IMR-90 (cell line): ENCODE measurements around the gene RPS15A. TPM values are rescaled to one million over a fixed set of nuclear protein-coding genes. Genes with fewer than 3 reads are reported as not detected.
"Not testable (repeated sequence)": the region's sequence is repeated elsewhere in the genome, so short reads cannot be mapped to it uniquely, and the experiment has no call there.

ENCODE experiments used
- ATAC-seq: fragments of 200-7000 bp; cut with Tn5 transposase; 2 replicates; pipeline ENCODE4 v1.9.1; 2020; ENCODE audit warnings: low read depth, mild to moderate bottlenecking, moderate library complexity
- BruUV-seq: library from RNA; stranded (reverse); fragments of 400-500 nt; replicated peaks from 2 replicates; lab custom pipeline; 2021; lab: Mats Ljungman, UMichigan
- CTCF ChIA-PET: fragments of 300-600 bp; formaldehyde crosslinking; extraction: SDS; loops from one replicate; lab custom pipeline; 2021; ENCODE audit warnings: antibody characterized with exemption; lab: Yijun Ruan, JAX
- POLR2A ChIA-PET: fragments of 300-600 bp; sonication (Branson Sonifier 250); formaldehyde crosslinking; loops from one replicate; lab custom pipeline; 2022; ENCODE audit warnings: antibody characterized with exemption; ENCODE audit not compliant: unreplicated experiment; lab: Charles Lee
- DNase-seq: peaks from one replicate; pipeline ENCODE4 v3.0.0; 2013
- H2AFZ ChIP-seq: replicated peaks from 2 replicates; pipeline ENCODE3; 2013; ENCODE audit warnings: low read length, mild to moderate bottlenecking; ENCODE audit not compliant: poor library complexity
- H2AK5ac ChIP-seq: 2 replicates; pipeline ENCODE4 v1.6.1; 2013; ENCODE audit warnings: low read depth, low read length, inconsistent platforms
- H2AK9ac ChIP-seq: replicated peaks from 2 replicates; pipeline ENCODE3; 2013; ENCODE audit warnings: mild to moderate bottlenecking, low read depth, low read length, moderate library complexity; ENCODE audit not compliant: poor library complexity
- H2BK120ac ChIP-seq: 2 replicates; pipeline ENCODE4 v1.6.1; 2013; ENCODE audit warnings: low read depth, low read length, inconsistent platforms
- H2BK15ac ChIP-seq: 3 replicates; pipeline ENCODE4 v1.6.1; 2013; ENCODE audit warnings: low read depth, low read length, inconsistent platforms
- H2BK20ac ChIP-seq: 2 replicates; pipeline ENCODE4 v1.6.1; 2013; ENCODE audit warnings: low read depth, mild to moderate bottlenecking, inconsistent platforms, low read length, moderate library complexity
- H2BK5ac ChIP-seq: 2 replicates; pipeline ENCODE4 v1.6.1; 2013; ENCODE audit warnings: mild to moderate bottlenecking, low read depth, low read length, inconsistent platforms; ENCODE audit not compliant: poor library complexity, severe bottlenecking
- H3K14ac ChIP-seq: replicated peaks from 2 replicates; pipeline ENCODE4 v1.6.1; 2013; ENCODE audit warnings: low read depth, low read length, inconsistent platforms
- H3K18ac ChIP-seq: 2 replicates; pipeline ENCODE4 v1.6.1; 2013; ENCODE audit warnings: low read depth, low read length, control low read depth
- H3K23ac ChIP-seq: 2 replicates; pipeline ENCODE4 v1.6.1; 2013; ENCODE audit warnings: low read depth, low read length, inconsistent platforms
- H3K27ac ChIP-seq: 2 replicates; pipeline ENCODE4 v1.5.1; 2013; ENCODE audit warnings: mild to moderate bottlenecking, control low read depth, low read length; ENCODE audit not compliant: insufficient read depth
- H3K27me3 ChIP-seq: 2 replicates; pipeline ENCODE4 v1.6.1; 2013; ENCODE audit warnings: low read length; ENCODE audit not compliant: control insufficient read depth, insufficient read depth
- H3K36me3 ChIP-seq: 2 replicates; pipeline ENCODE4 v1.6.1; 2013; ENCODE audit warnings: low read length, mixed read lengths; ENCODE audit not compliant: control insufficient read depth, insufficient read depth
- H3K4ac ChIP-seq: 2 replicates; pipeline ENCODE4 v1.6.1; 2013; ENCODE audit warnings: low read depth, low read length, inconsistent platforms
- H3K4me1 ChIP-seq: 2 replicates; pipeline ENCODE4 v1.6.1; 2013; ENCODE audit warnings: low read length, mixed read lengths; ENCODE audit not compliant: control insufficient read depth, insufficient read depth
- H3K4me2 ChIP-seq: 2 replicates; pipeline ENCODE4 v1.6.1; 2013; ENCODE audit warnings: low read depth, mild to moderate bottlenecking, control low read depth, low read length, moderate library complexity
- H3K4me3 ChIP-seq: 2 replicates; pipeline ENCODE4 v1.5.1; 2013; ENCODE audit warnings: low read depth, mild to moderate bottlenecking, control low read depth, low read length, moderate library complexity; ENCODE audit not compliant: insufficient read depth
- H3K56ac ChIP-seq: 2 replicates; pipeline ENCODE4 v1.6.1; 2013; ENCODE audit warnings: low read length, inconsistent platforms; ENCODE audit not compliant: insufficient read depth; ENCODE audit errors: extremely low read depth
- H3K79me1 ChIP-seq, 2 experiments: 2 replicates each; pipeline ENCODE4 v1.6.1; 2013; ENCODE audit warnings: low read length in 2 of 2, inconsistent platforms in 1 of 2, low read depth in 1 of 2
- H3K9ac ChIP-seq: 2 replicates; pipeline ENCODE4 v1.6.1; 2013; ENCODE audit warnings: low read depth, low read length, control low read depth
- H3K9me1 ChIP-seq: 2 replicates; pipeline ENCODE4 v1.6.1; 2013; ENCODE audit warnings: low read length, inconsistent platforms; ENCODE audit not compliant: insufficient read depth
- H3K9me3 ChIP-seq: 2 replicates; pipeline ENCODE4 v1.6.1; 2013; ENCODE audit warnings: low read length; ENCODE audit not compliant: control insufficient read depth, insufficient read depth
- H4K20me1 ChIP-seq: 2 replicates; pipeline ENCODE4 v1.6.1; 2013; ENCODE audit warnings: low read length, inconsistent platforms; ENCODE audit not compliant: insufficient read depth
- H4K5ac ChIP-seq: 2 replicates; pipeline ENCODE4 v1.6.1; 2013; ENCODE audit warnings: mild to moderate bottlenecking, low read depth, low read length, control low read depth
- H4K8ac ChIP-seq, 2 experiments: 2 replicates each; pipeline ENCODE4 v1.6.1; 2013; ENCODE audit warnings: low read depth in 2 of 2, low read length in 2 of 2, control low read depth in 1 of 2, inconsistent platforms in 1 of 2
- H4K91ac ChIP-seq: 2 replicates; pipeline ENCODE4 v1.6.1; 2013; ENCODE audit warnings: low read depth, low read length, inconsistent platforms; ENCODE audit not compliant: insufficient read depth
- CEBPB ChIP-seq: IDR thresholded peaks from 2 replicates; pipeline ENCODE4 v1.6.1; 2012; ENCODE audit warnings: low read depth, low read length, improper control_type of control experiment
- WGBS, 2 experiments: methylation state at CpG; one replicate each; pipeline versions ENCODE4 v1.1.5 to v1.1.7; 2013; ENCODE audit warnings: missing lambda C conversion rate in 2 of 2; ENCODE audit not compliant: insufficient read length in 1 of 2; ENCODE audit errors: extremely low coverage in 2 of 2; 5-methylcytosine and 5-hydroxymethylcytosine counted together
- dilution Hi-C: fragments of 300-500 bp; cut with HindIII; formaldehyde crosslinking; loops from one replicate; pipeline ENCODE4 v1.14.3; 2018; ENCODE audit warnings: low sequenced_read_pairs; ENCODE audit not compliant: unreplicated experiment
- in situ Hi-C: fragments of 300-500 bp; cut with MboI; formaldehyde crosslinking; loops from 3 replicates; pipeline ENCODE4 v1.14.3; 2019; ENCODE audit warnings: low sequenced_read_pairs, inconsistent platforms, mixed read lengths
- intact Hi-C: fragments of 100-400 bp; cut with micrococcal nuclease; formaldehyde crosslinking; loops from 2 replicates; pipeline ENCODE4 v1.10.0; 2022
- polyA plus RNA-seq, 3 experiments: library from polyadenylated mRNA; depleted of rRNA; stranded (reverse); fragments of >200 nt; gene quantifications; 2 replicates each; pipeline ENCODE4 v1.2.3, GENCODE V29; 2012; ENCODE audit warnings: low replicate concordance in 1 of 3
- total RNA-seq: library from RNA; depleted of rRNA; stranded (reverse); fragments of >200 nt; gene quantifications from 2 replicates; pipeline ENCODE4 v1.2.3, GENCODE V29; 2012

RPS15A gene
- total and polyA plus RNA-seq, 2 of the 4 experiments (the other 2 are of a cell fraction) = 4,588 to 4,619 TPM

DNA sequence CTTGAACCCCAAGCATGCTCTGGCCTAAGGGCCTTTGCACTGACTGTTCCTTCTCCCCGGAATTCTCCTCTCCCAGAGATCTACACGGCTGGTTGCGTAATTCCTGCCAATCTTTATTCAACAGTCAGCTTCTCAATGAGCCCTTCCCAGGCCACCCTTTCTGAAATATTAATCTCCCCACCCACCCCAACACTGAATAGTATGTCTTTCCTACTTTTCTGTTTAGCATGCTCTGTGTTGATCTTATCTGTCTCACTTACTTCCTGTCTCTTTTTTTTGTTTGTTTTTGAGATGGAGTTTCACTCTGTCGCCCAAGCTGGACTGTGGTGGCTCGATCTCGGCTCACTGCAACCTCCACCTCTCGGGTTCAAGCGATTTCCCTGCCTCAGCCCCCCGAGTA, 33.5 kb downstream of the RPS15A start:
- in situ Hi-C loops, H3K18ac ChIP-seq, H2BK20ac ChIP-seq, H2AK9ac ChIP-seq, H2AFZ ChIP-seq, POLR2A ChIA-PET, H4K91ac ChIP-seq, H4K5ac ChIP-seq, H2BK5ac ChIP-seq, H3K23ac ChIP-seq, H3K9me1 ChIP-seq, H3K4me3 ChIP-seq, H2BK120ac ChIP-seq, H3K27me3 ChIP-seq, H4K8ac ChIP-seq, DNase-seq, H3K4ac ChIP-seq, H3K4me1 ChIP-seq, H3K79me1 ChIP-seq, H3K14ac ChIP-seq, H3K9me3 ChIP-seq, CTCF ChIA-PET, H2AK5ac ChIP-seq, ATAC-seq, intact Hi-C loops, H3K4me2 ChIP-seq, H4K20me1 ChIP-seq, H3K56ac ChIP-seq, H2BK15ac ChIP-seq, BruUV-seq, dilution Hi-C loops, H3K27ac ChIP-seq, H3K36me3 ChIP-seq, H3K9ac ChIP-seq: not testable (repeated sequence)
- TF ChIP-seq CEBPB = peak; percentile 54; the same call in 1 of the 2 replicates
- WGBS, 2 experiments = no CpG with 5 or more reads among the region's 9 CpGs

DNA sequence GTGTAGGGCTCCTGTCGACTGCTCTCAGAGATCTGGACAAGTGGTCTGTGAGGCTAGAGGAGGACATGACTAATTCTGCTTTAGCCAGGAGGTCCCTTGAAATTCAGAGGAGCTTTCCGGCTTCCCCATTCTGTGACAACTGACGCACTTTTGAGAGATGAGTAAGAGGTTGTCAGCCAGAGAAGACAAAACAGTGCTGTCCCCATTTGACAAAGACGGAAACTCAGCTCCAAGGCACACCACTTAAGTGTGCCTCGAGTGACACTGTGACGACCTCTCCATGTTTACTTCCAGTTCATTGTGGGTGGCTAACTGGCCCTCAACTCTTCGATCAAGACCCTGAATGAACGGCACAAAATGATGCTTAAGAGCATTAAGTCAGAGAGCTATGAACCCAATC, 47.3 kb downstream of the RPS15A start:
- H3K4me2 ChIP-seq, DNase-seq, H3K23ac ChIP-seq, H3K56ac ChIP-seq, BruUV-seq, H3K27ac ChIP-seq, H2AK9ac ChIP-seq, H3K4me1 ChIP-seq, dilution Hi-C loops, H3K27me3 ChIP-seq, H4K8ac ChIP-seq, H4K91ac ChIP-seq, H2BK15ac ChIP-seq, H3K79me1 ChIP-seq, H3K4me3 ChIP-seq, intact Hi-C loops, H2AFZ ChIP-seq, CTCF ChIA-PET, H2BK20ac ChIP-seq, H3K9ac ChIP-seq, H4K20me1 ChIP-seq, H2BK120ac ChIP-seq, H4K5ac ChIP-seq, H3K9me3 ChIP-seq, H2AK5ac ChIP-seq, H3K36me3 ChIP-seq, in situ Hi-C loops, H2BK5ac ChIP-seq, POLR2A ChIA-PET, ATAC-seq, H3K9me1 ChIP-seq, H3K18ac ChIP-seq, H3K4ac ChIP-seq, H3K14ac ChIP-seq: not testable (repeated sequence)
- WGBS, 2 experiments = no CpG with 5 or more reads among the region's 8 CpGs
